SU-DHL-6 (cell line): ENCODE data around the gene VEGFA.

Experiments
- H2AFZ ChIP-seq: fragments of 200-600 bp; sonication (generic); 2 replicates; pipeline ENCODE4 v1.6.1; 2014; ENCODE audit warnings: low read depth, mild to moderate bottlenecking, moderate library complexity, mixed read lengths, antibody characterized with exemption, low read length; ENCODE audit not compliant: severe bottlenecking
- H3F3A ChIP-seq: fragments of 200-600 bp; shearing (Covaris generic); 2 replicates; pipeline ENCODE4 v1.6.0; 2016; ENCODE audit warnings: antibody characterized with exemption, mild to moderate bottlenecking; ENCODE audit not compliant: insufficient read depth
- H3K27ac ChIP-seq: fragments of 200-600 bp; sonication (generic); 2 replicates; pipeline ENCODE4 v1.5.1; 2016; ENCODE audit warnings: low read depth, mild to moderate bottlenecking, low read length, moderate library complexity, mixed read lengths
- H3K27me3 ChIP-seq: fragments of 200-600 bp; sonication (generic), shearing (Covaris generic); 2 replicates; pipeline ENCODE4 v1.6.0; 2014; ENCODE audit warnings: mild to moderate bottlenecking, low read length
- H3K36me3 ChIP-seq: fragments of 200-600 bp; sonication (generic); 2 replicates; pipeline ENCODE4 v1.6.1; 2014; ENCODE audit warnings: mild to moderate bottlenecking, low read length, mixed read lengths
- H3K4me2 ChIP-seq: fragments of 300-600, 200-600 bp; shearing (Covaris generic), sonication (generic); 2 replicates; pipeline ENCODE4 v1.6.0; 2014; ENCODE audit warnings: low read length, low read depth, mild to moderate bottlenecking; ENCODE audit not compliant: poor library complexity, severe bottlenecking
- H3K4me3 ChIP-seq: fragments of 200-600 bp; sonication (generic); 2 replicates; pipeline ENCODE4 v1.5.1; 2014; ENCODE audit warnings: antibody characterized with exemption, low read length, mild to moderate bottlenecking, mixed read lengths; ENCODE audit not compliant: insufficient read depth, poor library complexity, severe bottlenecking
- H3K79me2 ChIP-seq: fragments of 200-600 bp; sonication (generic); 2 replicates; pipeline ENCODE4 v1.6.1; 2014; ENCODE audit warnings: mild to moderate bottlenecking, low read length, moderate library complexity; ENCODE audit not compliant: insufficient read depth
- H3K9ac ChIP-seq: fragments of 200-600 bp; sonication (generic); 2 replicates; pipeline ENCODE4 v1.7.0; 2014; ENCODE audit warnings: mild to moderate bottlenecking, low read length
- H3K9me2 ChIP-seq: fragments of 200-600 bp; sonication (generic); replicated peaks from 2 replicates; pipeline ENCODE4 v1.6.1; 2014; ENCODE audit warnings: low read length; ENCODE audit not compliant: insufficient read depth
- H3K9me3 ChIP-seq: fragments of 200-600 bp; sonication (generic); 2 replicates; pipeline ENCODE4 v1.6.1; 2014; ENCODE audit warnings: low read length, mixed read lengths; ENCODE audit not compliant: insufficient read depth
- H4K20me1 ChIP-seq: fragments of 200-600 bp; sonication (generic); 2 replicates; pipeline ENCODE4 v1.6.1; 2014; ENCODE audit warnings: low read depth, mild to moderate bottlenecking, antibody characterized with exemption, low read length, moderate library complexity, mixed read lengths
- CTCF ChIP-seq: fragments of 200-600 bp; sonication (generic); IDR thresholded peaks from one replicate; pipeline ENCODE4 v1.5.1; 2017; ENCODE audit warnings: antibody characterized with exemption, mild to moderate bottlenecking, low read length, moderate library complexity; ENCODE audit not compliant: insufficient read depth, poor library complexity, severe bottlenecking
- EZH2phosphoT487 ChIP-seq: fragments of 200-600 bp; sonication (generic), shearing (Covaris generic); conservative IDR thresholded peaks from 2 replicates; pipeline ENCODE4 v1.6.1; 2018; ENCODE audit warnings: mild to moderate bottlenecking, antibody characterized with exemption, low read length, moderate library complexity, mixed read lengths

Gene VEGFA

GRCh38 chr6:43773050-43773979 is 3.3 kb downstream of the VEGFA start:
- TF ChIP-seq EZH2phosphoT487: no peak
- peak; percentile 100 for TF ChIP-seq CTCF
- Histone ChIP-seq H2AFZ (no peak overlapping the region), H3K27me3 (no peaks in the 10 kb centered on the region), H3K9me3 (no peaks in the 10 kb centered on the region), H3K9ac (peak overlapping the region; percentile 90), H3K4me2 (peak overlapping the region; percentile 77), H3K9me2 (no peaks in the 10 kb centered on the region), H3K36me3 (peaks cover 3% of the 10 kb centered on the region; the same call in 1 of the 2 replicates), H3K4me3 (peak overlapping the region; percentile 79), H3K79me2 (peaks cover 66% of the 10 kb centered on the region), H4K20me1 (no peaks in the 10 kb centered on the region), H3F3A (peaks cover 7% of the 10 kb centered on the region; the same call in 1 of the 2 replicates), H3K27ac (peak overlapping the region; percentile 85)

- H3K27ac ChIP-seq: peak overlapping the region; percentile 4
- no peak overlapping the region for H2AFZ ChIP-seq
- H3F3A ChIP-seq: peaks cover 7% of the 10 kb centered on the region; the same call in 1 of the 2 replicates
- no peaks in the 10 kb centered on the region for H4K20me1 ChIP-seq
- no peak overlapping the region for H3K4me3 ChIP-seq
- TF ChIP-seq EZH2phosphoT487: no peak
- no peaks in the 10 kb centered on the region for H3K27me3 ChIP-seq
- H3K36me3 ChIP-seq: peaks cover 8% of the 10 kb centered on the region; the same call in 1 of the 2 replicates
- peak overlapping the region; percentile 15 for H3K9ac ChIP-seq
- peaks cover 66% of the 10 kb centered on the region for H3K79me2 ChIP-seq
- no peaks in the 10 kb centered on the region for H3K9me3 ChIP-seq
- no peaks in the 10 kb centered on the region for H3K9me2 ChIP-seq
- H3K4me2 ChIP-seq: peak overlapping the region; percentile 77
Measured at GRCh38 chr6:43773980-43774775, 4.2 kb downstream of the VEGFA start.

- H3K79me2 ChIP-seq: peaks cover 66% of the 10 kb centered on the region
- no peak overlapping the region for H2AFZ ChIP-seq
- H3K4me3 ChIP-seq: no peak overlapping the region
- TF ChIP-seq EZH2phosphoT487 (no peak), CTCF (peak; percentile 80)
- H3K27ac ChIP-seq: no peak overlapping the region
- no peaks in the 10 kb centered on the region for H4K20me1 ChIP-seq
- peaks cover 7% of the 10 kb centered on the region; the same call in 1 of the 2 replicates for H3F3A ChIP-seq
- H3K36me3 ChIP-seq: peaks cover 8% of the 10 kb centered on the region; the same call in 1 of the 2 replicates
- H3K9me3 ChIP-seq: no peaks in the 10 kb centered on the region
- no peaks in the 10 kb centered on the region for H3K9me2 ChIP-seq
- H3K9ac ChIP-seq: no peak overlapping the region; the same call in 1 of the 2 replicates
- H3K27me3 ChIP-seq: no peaks in the 10 kb centered on the region
- H3K4me2 ChIP-seq: peak overlapping the region; percentile 77
Measured at GRCh38 chr6:43774776-43775534, 4.9 kb downstream of the VEGFA start.
